ENCODE results near the gene FAAP24.
"Not testable (repeated sequence)": the region's sequence is repeated elsewhere in the genome, so short reads cannot be mapped to it uniquely, and the experiment has no call there.

The FAAP24 gene, protein sequence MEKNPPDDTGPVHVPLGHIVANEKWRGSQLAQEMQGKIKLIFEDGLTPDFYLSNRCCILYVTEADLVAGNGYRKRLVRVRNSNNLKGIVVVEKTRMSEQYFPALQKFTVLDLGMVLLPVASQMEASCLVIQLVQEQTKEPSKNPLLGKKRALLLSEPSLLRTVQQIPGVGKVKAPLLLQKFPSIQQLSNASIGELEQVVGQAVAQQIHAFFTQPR

DNA sequence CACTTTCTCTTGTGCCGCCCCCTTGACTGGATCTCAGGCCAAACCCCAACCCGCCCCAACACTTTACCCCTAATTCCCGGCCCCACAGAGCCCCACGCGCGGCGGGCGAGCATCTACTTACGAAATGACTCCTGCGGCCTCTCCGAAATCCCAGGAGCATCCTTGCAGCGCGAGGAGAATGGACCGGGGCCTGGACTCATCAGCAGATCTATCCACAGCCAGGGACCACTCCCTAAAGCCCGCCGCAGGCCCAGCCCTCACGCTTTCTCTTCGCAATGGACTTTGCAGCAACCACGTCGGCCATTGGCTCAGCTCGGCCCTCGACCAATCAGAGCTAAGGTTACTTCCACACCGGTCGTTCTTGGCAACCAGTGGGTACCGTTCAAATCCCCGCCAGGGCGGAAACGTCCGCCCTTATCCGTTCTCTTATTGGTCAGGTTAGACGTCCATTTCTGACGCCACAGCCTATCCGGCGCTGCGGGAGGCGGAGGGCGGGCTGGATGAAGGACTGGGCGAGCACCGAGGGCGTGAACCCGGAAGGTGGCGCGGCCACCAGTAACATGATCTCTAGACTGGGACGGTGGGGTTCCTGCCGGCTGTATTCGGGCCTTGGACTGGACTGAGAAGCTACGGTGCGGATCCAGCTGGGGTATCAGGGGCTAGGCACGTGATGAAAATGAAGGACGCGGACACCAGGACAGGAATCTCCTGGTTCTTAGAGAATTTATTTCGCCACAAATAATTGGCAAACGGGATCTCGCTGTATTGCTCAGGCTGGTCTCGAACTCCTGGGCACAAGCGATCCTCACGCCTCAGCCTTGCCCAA lies at the start of gene FAAP24, which contains the start of gene CEP89:
Gene FAAP24 (plus strand): TSS at position 528 of the 826 bp plus-strand sequence. CDS start 955 bp downstream, outside the sequence.
Gene CEP89 (minus strand): TSS at position 244 of the 826 bp plus-strand sequence. CDS start 84 bp downstream, at position 160.
- DNase-seq = peak; percentile 99 to 100

DNA sequence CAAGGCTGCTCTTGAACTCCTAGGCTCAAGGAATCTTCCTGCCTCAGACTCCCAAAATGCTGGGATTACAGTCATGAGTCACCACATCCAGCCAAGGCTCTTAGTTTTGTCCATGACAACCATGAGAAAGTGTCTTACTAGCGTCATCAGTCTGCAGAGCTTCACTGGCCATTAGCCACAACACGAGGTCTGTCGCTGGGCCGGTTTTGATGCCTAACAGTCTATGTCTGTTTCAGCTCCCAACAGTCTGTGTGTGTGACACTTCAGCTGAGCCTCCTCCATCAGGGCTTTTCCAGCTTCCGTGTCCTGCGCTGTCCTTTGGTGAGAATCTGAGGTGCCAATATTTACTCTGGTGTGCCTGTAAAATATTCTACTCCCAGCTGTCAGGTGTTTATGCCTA lies 47.8 kb upstream of the FAAP24 start:
- no peak for DNase-seq

DNA sequence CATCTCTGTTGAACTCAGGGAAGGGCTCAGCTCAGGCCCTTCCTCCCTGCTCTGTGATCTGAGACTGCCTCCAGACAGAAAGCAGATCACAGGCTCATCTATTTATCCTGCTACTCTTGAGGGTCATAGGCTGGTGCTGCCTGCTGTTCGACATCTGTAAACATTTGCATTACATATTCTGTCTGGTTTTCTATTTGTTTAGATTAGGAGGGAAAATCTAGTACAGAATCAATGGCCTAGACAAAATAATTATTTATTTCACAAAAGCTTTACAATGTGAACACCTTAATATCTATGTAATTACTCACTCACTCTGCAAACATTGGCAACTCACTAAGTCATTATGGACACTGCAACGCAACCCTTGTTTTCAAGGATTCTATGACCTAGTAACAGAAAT lies 43.2 kb upstream of the FAAP24 start:
- no peak for DNase-seq

GRCh38 chr19:32930567-32930966 lies 41.5 kb upstream of the FAAP24 start:
- DNase-seq = no peak

GRCh38 chr19:32933571-32933970 lies 38.5 kb upstream of the FAAP24 start:
- DNase-seq = no peak

DNA sequence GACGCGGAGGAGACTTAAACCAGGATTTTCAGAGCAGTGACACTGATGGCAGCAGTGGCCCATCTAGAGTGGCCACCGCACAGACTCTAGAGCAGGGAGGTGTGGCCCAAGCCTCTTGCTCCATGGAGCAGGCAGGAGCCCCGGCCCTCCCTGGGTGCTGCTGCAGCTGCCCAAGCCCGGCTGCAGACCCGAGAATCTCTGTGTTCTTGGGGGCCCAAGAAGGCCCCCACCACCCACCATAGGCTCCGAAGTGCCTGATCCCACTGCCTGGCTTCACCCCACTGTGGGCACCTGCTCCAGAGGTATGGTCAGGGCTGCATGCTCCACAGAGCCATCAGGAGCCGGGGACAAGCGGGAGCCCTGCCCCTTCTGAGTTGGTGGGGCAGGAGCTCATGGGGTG lies 36.4 kb upstream of the FAAP24 start:
- no peak for DNase-seq

GRCh38 chr19:32936065-32936464 lies 36.0 kb upstream of the FAAP24 start:
- no peak for DNase-seq

DNA sequence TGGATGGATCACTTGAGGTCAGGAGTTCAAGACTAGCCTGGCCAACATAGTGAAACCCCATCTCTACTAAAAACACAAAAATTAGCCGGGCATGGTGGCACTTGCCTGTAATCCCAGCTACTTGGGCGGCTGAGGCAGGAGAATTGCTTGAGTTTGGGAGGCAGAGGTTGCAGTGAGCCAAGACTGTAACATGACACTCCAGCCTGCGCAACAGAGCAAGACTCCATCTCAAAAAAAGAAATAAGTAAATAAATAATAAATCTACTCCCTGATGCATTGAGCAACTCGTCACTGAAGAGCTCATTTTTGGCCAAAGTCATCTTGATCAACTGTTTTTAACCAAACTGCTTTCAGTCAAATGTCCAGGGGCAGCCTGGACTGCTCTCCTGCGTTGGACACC lies 30.8 kb upstream of the FAAP24 start:
- DNase-seq = not testable (repeated sequence)

DNA sequence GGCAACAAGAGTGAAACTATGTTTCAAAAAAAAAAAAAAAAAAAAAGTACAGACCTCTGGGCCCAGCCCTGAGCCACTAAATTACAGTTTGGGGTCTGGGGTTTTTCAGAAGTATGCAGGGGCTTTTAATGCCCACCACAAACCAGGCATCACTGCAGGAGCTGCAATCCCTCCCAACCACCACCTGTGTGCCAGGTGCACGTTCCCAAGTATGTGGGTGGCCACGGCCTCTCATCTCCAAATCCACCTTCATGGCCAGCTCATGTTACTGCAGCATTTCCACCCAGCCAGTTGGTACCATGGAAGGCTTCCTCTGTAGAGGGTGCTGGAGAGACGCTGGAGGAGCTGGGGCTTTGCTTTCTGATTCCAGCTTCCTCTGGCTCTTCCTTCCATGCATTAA lies 26.8 kb upstream of the FAAP24 start:
- no peak for DNase-seq

- DNase-seq = no peak
Measured at GRCh38 chr19:32966750-32967149, 5.3 kb upstream of the FAAP24 start.

GRCh38 chr19:32969549-32969948 lies 2.5 kb upstream of the FAAP24 start:
- no peak for DNase-seq

DNA sequence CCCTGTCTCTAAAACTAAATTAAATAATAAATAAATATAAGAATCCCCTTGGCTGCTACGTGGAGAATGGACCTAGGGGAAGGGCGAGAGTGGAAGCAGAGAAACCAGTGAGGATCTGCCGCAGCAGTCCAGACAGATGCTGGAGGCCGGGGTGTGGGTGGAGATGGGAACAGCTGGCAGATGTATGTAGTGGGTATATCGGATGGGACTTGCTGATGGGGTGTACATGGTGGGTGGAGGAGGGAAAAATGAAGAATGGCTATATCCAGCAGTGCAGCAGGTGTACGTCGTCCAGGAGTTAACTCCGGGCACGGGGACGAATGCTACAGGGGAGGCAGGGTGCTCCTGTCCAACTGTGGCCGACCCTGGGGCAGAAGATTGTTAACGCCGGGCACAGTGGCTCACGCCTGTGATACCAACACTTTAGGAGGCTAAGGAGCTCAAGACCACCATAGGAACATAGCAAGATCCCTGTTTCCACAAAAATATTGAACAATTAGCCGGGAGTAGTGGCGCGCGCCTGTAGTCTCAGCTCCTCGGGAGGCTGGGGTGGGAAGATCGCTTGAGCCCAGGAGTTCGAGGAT lies 938 bp upstream of the FAAP24 start:
- peak in 1 of 2 experiments; percentile 17 for DNase-seq

DNA sequence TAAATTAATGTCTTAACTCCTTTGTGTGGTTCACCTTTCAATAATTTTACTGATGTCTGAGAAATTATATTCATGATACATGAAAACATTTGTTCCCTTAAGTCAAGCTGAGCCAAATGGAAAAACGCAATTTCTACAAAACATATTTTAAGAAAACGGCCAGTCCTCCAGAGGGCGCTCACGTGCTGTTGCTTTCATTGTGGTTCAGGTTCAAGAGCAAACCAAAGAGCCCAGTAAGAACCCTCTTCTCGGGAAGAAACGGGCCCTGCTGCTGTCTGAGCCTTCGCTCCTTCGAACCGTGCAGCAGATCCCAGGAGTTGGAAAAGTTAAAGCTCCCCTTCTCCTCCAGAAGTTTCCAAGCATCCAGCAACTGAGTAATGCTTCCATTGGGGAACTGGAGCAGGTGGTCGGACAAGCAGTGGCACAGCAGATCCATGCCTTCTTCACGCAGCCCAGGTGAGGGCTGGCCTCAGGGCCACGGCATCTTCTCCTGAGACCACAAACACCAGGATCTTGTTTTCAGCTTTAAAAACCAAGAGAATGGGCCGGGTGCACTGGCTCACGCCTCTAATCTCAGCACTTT lies 4.3 kb downstream of the FAAP24 start:
- DNase-seq = peak; percentile 43 to 86

DNA sequence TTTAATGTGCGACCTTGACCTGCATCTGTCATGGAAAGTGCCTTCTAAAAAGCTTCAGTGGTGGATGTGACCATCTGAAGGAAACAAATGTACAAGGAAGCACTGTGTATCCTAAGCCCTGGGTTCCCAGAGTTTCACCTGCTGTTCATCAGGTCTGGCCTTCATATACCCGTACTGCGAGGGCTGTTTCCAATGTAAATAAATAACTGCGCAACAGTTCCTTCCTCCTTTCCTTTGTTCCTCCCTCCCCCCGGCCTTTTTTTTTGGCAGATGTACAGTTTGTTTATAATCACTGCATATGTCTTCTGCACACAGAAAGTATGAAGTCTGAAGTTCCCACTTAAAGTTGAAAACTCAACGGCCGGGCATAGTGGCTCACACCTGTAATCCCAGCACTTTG lies 5.2 kb downstream of the FAAP24 start:
- DNase-seq = no peak

DNA sequence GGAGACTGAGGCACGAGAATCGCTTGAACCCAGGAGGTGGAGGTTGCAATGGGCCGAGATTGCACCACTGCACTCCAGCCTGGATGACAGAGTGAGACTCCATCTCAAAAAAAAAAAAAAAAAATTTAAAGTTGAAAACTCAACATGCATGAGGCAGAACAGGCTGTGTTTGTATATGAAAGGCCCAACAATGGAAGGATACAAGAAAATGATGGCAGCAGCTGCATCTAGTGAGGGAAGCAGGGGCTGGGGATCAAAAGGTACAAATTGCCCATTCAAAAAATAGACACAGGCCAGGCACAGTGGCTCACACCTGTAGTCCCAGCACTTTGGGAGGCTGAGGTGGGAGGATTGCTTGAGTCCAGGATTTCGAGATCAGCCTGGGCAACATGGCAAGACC lies 5.8 kb downstream of the FAAP24 start:
- not testable (repeated sequence) for DNase-seq

- DNase-seq = not testable (repeated sequence)
Measured at GRCh38 chr19:32979807-32980206, 7.8 kb downstream of the FAAP24 start.

DNA sequence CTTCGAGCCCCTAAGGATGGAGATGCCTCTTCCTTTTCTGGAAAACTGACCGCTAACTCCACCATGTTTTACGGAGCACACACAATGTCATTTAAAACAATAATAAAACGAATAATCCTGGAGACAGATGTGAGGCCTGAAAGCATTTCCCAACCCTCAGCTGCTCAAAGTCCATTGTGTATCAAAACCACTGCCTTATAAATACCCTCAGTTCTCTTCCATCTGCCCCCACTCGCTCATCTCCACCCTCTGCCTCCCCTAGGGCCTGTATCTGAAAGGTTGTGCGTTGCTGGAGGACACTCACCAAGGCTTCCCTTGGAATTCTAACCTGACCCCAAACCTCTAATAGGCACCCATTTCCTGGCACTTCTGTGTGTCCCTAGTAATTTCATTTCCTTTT lies 10.4 kb downstream of the FAAP24 start:
- DNase-seq = not testable (repeated sequence)

GRCh38 chr19:32988254-32988653 lies 16.2 kb downstream of the FAAP24 start:
- DNase-seq = not testable (repeated sequence)

DNA sequence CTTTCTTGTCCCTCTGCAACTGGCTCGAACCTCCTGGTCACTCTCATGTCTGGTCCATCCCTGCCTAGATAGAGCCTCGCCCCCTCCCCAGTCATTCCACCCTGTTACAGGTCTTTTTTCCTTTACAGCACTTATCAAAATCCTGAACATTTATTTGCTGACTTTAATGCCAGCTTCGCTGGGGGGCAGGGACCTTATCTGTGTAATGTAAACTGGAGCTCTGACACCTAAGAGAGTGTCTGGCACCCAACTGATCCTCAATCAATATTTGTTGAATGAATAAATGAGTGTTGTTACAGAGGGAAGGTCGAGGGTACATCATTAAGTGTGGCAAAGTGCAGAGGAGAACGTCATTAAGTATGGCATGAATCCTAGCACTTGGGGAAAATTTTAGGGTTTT lies 16.7 kb downstream of the FAAP24 start:
- no peak for DNase-seq

GRCh38 chr19:32995966-32996365 lies 23.9 kb downstream of the FAAP24 start:
- DNase-seq = not testable (repeated sequence)

GRCh38 chr19:32997061-32997464 lies 25.0 kb downstream of the FAAP24 start:
- not testable (repeated sequence) for DNase-seq

DNA sequence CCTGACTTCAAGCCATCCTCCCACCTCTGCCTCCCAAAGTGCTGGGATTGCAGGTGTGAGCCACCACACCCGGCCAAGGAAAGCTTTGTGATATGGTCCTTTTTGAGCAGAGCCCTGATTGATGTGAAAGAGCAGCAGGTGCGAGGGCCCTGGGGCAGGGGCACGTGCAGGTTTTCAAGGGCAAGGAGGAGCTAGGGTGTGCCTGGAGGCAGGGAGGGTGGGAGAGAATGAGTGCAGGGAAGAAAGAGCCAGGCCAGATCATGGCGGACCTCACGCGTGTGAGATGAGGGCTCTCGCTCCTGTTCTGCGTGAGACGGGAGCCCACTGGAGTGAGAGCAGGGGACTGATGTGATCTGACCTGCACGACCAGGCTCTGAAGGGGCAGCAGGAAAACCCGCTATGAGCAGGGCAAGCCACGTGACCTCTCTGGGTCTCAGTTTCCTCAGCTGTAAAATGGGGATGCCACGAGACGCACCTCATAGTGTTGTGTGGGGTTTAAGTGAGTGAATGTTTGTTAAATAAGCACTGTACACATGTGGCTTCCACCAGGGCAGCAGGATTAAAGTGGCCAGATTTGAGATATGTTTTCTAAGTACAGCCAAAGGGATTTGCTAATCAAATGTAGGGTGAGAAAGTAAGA lies 25.8 kb downstream of the FAAP24 start:
- DNase-seq = no peak

DNA sequence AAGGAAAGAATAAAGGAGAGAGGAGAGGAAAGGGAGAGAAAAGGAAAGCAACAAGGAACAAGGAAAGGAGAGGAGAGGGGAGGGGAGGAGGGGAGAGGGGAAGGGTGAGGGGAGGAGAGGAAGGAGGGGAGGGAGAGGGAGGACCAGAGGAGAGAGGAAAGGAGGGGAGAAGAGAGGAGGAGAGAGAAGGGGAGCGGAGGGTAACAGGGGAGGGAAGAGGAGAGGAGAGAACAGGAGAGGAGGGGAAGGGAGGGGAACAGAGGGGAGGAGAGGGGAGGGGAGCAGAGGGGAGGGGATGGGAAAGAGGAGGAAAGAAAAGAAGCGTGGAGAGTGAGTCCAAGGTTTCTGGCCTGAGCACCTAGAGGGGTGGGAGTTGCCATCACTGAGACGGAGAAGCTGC lies 26.7 kb downstream of the FAAP24 start:
- no peak for DNase-seq

All from NCI-H526 (cell line).